Measurements from ENCODE around the gene TNFRSF19. TPM values are rescaled to one million over a fixed set of nuclear protein-coding genes. Genes with fewer than 3 reads are reported as not detected.

TNFRSF19 gene
- total RNA-seq, 1 experiment from 2014 or later, result 63.4 TPM

DNA sequence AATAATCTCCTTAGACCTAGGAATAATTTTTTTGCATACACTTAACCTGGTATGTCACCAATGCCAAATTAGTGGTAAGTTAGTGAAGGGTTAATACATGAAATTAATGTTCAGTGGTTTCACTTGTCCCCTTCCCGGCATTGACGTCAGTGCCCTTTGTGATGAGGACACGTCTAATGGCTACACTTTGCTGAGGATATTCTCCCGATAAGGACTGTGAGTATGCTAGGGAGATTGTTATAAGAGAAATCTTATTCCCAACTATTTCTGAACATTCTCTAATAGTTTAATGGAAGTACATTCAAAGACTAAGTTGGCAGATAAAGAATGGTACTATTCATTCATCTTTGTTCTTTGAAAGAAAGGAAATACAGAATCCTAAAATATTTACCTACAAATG, 102.4 kb downstream of the TNFRSF19 start:
- Histone ChIP-seq H3K36me3 (ENCODE audit: control insufficient read depth, insufficient read depth, low read length) (peaks cover 4% of the 10 kb centered on the region), H3K4me1 (0 out of 2 replicates have a peak, but pooled peaks cover 3% of the 10 kb centered on the region), H3K4me3 (ENCODE audit: low read depth, low read length) (no peak overlapping the region), H3K9me3 (peaks cover under 1% of the 10 kb centered on the region; the same call in 1 of the 2 replicates), H3K27me3 (replicated peaks; ENCODE audit: control insufficient read depth, insufficient read depth, low read length) (no peaks in the 10 kb centered on the region)
- no peak overlapping the region for H3K27ac Mint-ChIP-seq (ENCODE audit: unreplicated experiment)
- POLR2A ChIA-PET, result no interaction called here
- intact Hi-C loops (cut with micrococcal nuclease; ENCODE audit: unreplicated experiment), result no loop called here
- no peaks in the 10 kb centered on the region for H3K9me3 Mint-ChIP-seq (ENCODE audit: unreplicated experiment)
- no peaks in the 10 kb centered on the region for H3K4me1 Mint-ChIP-seq (ENCODE audit: low read depth, unreplicated experiment)
- TF ChIP-seq, protein P1, sequence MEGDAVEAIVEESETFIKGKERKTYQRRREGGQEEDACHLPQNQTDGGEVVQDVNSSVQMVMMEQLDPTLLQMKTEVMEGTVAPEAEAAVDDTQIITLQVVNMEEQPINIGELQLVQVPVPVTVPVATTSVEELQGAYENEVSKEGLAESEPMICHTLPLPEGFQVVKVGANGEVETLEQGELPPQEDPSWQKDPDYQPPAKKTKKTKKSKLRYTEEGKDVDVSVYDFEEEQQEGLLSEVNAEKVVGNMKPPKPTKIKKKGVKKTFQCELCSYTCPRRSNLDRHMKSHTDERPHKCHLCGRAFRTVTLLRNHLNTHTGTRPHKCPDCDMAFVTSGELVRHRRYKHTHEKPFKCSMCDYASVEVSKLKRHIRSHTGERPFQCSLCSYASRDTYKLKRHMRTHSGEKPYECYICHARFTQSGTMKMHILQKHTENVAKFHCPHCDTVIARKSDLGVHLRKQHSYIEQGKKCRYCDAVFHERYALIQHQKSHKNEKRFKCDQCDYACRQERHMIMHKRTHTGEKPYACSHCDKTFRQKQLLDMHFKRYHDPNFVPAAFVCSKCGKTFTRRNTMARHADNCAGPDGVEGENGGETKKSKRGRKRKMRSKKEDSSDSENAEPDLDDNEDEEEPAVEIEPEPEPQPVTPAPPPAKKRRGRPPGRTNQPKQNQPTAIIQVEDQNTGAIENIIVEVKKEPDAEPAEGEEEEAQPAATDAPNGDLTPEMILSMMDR (IDR thresholded peaks at IDR 0.05; ENCODE audit: insufficient read depth in 1 of 2, low read depth in 1 of 2, low read length in 1 of 2, severe bottlenecking in 1 of 2, unreplicated experiment in 1 of 2), result no peak
- no peak overlapping the region for H3K4me3 Mint-ChIP-seq (ENCODE audit: unreplicated experiment)
- CTCF ChIA-PET, result no interaction called here
- no TSS peak for BruUV-seq (replicated peaks)
- H3K27me3 Mint-ChIP-seq (ENCODE audit: insufficient read depth, unreplicated experiment), result no peaks in the 10 kb centered on the region
- DNase-seq, result no peak
- H3K36me3 Mint-ChIP-seq (ENCODE audit: insufficient read depth, unreplicated experiment), result peaks cover 81% of the 10 kb centered on the region

DNA sequence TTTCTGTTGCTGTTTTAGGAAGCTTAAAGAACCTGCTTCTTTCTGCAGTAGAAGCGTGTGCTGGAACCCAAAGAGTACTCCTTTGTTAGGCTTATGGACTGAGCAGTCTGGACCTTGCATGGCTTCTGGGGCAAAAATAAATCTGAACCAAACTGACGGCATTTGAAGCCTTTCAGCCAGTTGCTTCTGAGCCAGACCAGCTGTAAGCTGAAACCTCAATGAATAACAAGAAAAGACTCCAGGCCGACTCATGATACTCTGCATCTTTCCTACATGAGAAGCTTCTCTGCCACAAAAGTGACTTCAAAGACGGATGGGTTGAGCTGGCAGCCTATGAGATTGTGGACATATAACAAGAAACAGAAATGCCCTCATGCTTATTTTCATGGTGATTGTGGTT, 103.1 kb downstream of the TNFRSF19 start:
- POLR2A ChIA-PET, result interaction anchor here (0.5 kb wide), 1 partner anchor 215 kb away, joined by 4 read pairs; no protein-coding TSS in a partner anchor
- Histone ChIP-seq H3K4me1 (0 out of 2 replicates have a peak, but pooled peaks cover 3% of the 10 kb centered on the region), H3K4me3 (ENCODE audit: low read depth, low read length) (no peak overlapping the region), H3K36me3 (ENCODE audit: control insufficient read depth, insufficient read depth, low read length) (peaks cover 4% of the 10 kb centered on the region), H3K27me3 (replicated peaks; ENCODE audit: control insufficient read depth, insufficient read depth, low read length) (no peaks in the 10 kb centered on the region), H3K9me3 (peaks cover 7% of the 10 kb centered on the region)
- Mint-ChIP-seq H3K9me3 (ENCODE audit: unreplicated experiment) (no peaks in the 10 kb centered on the region), H3K4me3 (ENCODE audit: unreplicated experiment) (no peak overlapping the region), H3K27me3 (ENCODE audit: insufficient read depth, unreplicated experiment) (no peaks in the 10 kb centered on the region), H3K36me3 (ENCODE audit: insufficient read depth, unreplicated experiment) (peaks cover 76% of the 10 kb centered on the region), H3K27ac (ENCODE audit: unreplicated experiment) (no peak overlapping the region), H3K4me1 (ENCODE audit: low read depth, unreplicated experiment) (no peaks in the 10 kb centered on the region)
- intact Hi-C loops (cut with micrococcal nuclease; ENCODE audit: unreplicated experiment), result no loop called here
- no peak for DNase-seq
- BruUV-seq (replicated peaks), result no TSS peak
- CTCF ChIA-PET, result interaction anchor here (1.7 kb wide), 1 partner anchor 94 kb away, joined by 3 read pairs; no protein-coding TSS in a partner anchor
- TF ChIP-seq, protein P1 (IDR thresholded peaks at IDR 0.05; ENCODE audit: insufficient read depth in 1 of 2, low read depth in 1 of 2, low read length in 1 of 2, severe bottlenecking in 1 of 2, unreplicated experiment in 1 of 2), result no peak

DNA sequence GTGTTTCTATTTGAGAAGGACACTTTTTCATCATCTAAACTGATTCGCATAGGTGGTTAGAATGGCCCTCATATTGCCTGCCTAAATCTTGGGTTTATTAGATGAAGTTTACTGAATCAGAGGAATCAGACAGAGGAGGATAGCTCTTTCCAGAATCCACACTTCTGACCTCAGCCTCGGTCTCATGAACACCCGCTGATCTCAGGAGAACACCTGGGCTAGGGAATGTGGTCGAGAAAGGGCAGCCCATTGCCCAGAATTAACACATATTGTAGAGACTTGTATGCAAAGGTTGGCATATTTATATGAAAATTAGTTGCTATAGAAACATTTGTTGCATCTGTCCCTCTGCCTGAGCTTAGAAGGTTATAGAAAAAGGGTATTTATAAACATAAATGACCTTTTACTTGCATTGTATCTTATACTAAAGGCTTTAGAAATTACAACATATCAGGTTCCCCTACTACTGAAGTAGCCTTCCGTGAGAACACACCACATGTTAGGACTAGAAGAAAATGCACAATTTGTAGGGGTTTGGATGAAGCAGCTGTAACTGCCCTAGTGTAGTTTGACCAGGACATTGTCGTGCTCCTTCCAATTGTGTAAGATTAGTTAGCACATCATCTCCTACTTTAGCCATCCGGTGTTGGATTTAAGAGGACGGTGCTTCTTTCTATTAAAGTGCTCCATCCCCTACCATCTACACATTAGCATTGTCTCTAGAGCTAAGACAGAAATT, 103.8 kb downstream of the TNFRSF19 start:
- ChIA-PET CTCF (interaction anchor here (1.7 kb wide), 1 partner anchor 95 kb away, joined by 3 read pairs; no protein-coding TSS in a partner anchor), POLR2A (no interaction called here)
- H3K4me3 ChIP-seq (ENCODE audit: low read depth, low read length), result no peak overlapping the region
- no peak overlapping the region for H3K27ac Mint-ChIP-seq (ENCODE audit: unreplicated experiment)
- H3K27me3 ChIP-seq (replicated peaks; ENCODE audit: control insufficient read depth, insufficient read depth, low read length), result no peaks in the 10 kb centered on the region
- no TSS peak for BruUV-seq (replicated peaks)
- H3K27me3 Mint-ChIP-seq (ENCODE audit: insufficient read depth, unreplicated experiment), result no peaks in the 10 kb centered on the region
- intact Hi-C loops (cut with micrococcal nuclease; ENCODE audit: unreplicated experiment), result no loop called here
- no peak for DNase-seq
- H3K36me3 ChIP-seq (ENCODE audit: control insufficient read depth, insufficient read depth, low read length), result peaks cover 4% of the 10 kb centered on the region
- TF ChIP-seq, protein P1 (IDR thresholded peaks at IDR 0.05; ENCODE audit: insufficient read depth in 1 of 2, low read depth in 1 of 2, low read length in 1 of 2, severe bottlenecking in 1 of 2, unreplicated experiment in 1 of 2), result no peak
- peaks cover 7% of the 10 kb centered on the region for H3K9me3 ChIP-seq
- H3K9me3 Mint-ChIP-seq (ENCODE audit: unreplicated experiment), result no peaks in the 10 kb centered on the region
- H3K4me3 Mint-ChIP-seq (ENCODE audit: unreplicated experiment), result no peak overlapping the region
- 0 out of 2 replicates have a peak, but pooled peaks cover 3% of the 10 kb centered on the region for H3K4me1 ChIP-seq
- no peaks in the 10 kb centered on the region for H3K4me1 Mint-ChIP-seq (ENCODE audit: low read depth, unreplicated experiment)
- peaks cover 70% of the 10 kb centered on the region for H3K36me3 Mint-ChIP-seq (ENCODE audit: insufficient read depth, unreplicated experiment)
